Superior temporal gyrus (tissue), 1 donor: ENCODE results near the gene NME9.

Experiments used
- DNase-seq: peaks from one replicate; pipeline ENCODE4 v3.0.0-alpha.2; 2016; ENCODE audit errors: extremely low spot score

The NME9 gene

GRCh38 chr3:138362538-138362937 lies 32.9 kb upstream of the NME9 start:
- DNase-seq = no peak

- no peak for DNase-seq
Measured at GRCh38 chr3:138361561-138361971, 31.9 kb upstream of the NME9 start.

GRCh38 chr3:138360869-138361525 lies 31.3 kb upstream of the NME9 start:
- no peak for DNase-seq

- no peak for DNase-seq
Measured at GRCh38 chr3:138359919-138360868, 30.5 kb upstream of the NME9 start.

GRCh38 chr3:138359148-138359918 lies 29.7 kb upstream of the NME9 start:
- no peak for DNase-seq

GRCh38 chr3:138356730-138357405 lies 27.2 kb upstream of the NME9 start:
- no peak for DNase-seq

- no peak for DNase-seq
Measured at GRCh38 chr3:138355071-138355470, 25.4 kb upstream of the NME9 start.

GRCh38 chr3:138354376-138354775 lies 24.7 kb upstream of the NME9 start:
- no peak for DNase-seq

- DNase-seq = no peak
Measured at GRCh38 chr3:138351916-138352550, 22.4 kb upstream of the NME9 start.

- DNase-seq = no peak
Measured at GRCh38 chr3:138351151-138351550, 21.5 kb upstream of the NME9 start.

GRCh38 chr3:138349926-138350665 lies 20.4 kb upstream of the NME9 start:
- no peak for DNase-seq

GRCh38 chr3:138348754-138349739 lies 19.4 kb upstream of the NME9 start:
- DNase-seq = no peak

- DNase-seq = peak; percentile 75
Measured at GRCh38 chr3:138347960-138348753, 18.5 kb upstream of the NME9 start, which contains the start of gene MRAS. Gene MRAS (plus strand): TSS chr3:138348579. CDS start chr3:138372884, 24,305 bp downstream.

GRCh38 chr3:138344754-138345153 lies 15.1 kb upstream of the NME9 start:
- DNase-seq = no peak

GRCh38 chr3:138340511-138340910 lies 10.9 kb upstream of the NME9 start:
- DNase-seq = no peak

- DNase-seq = no peak
Measured at GRCh38 chr3:138338811-138339210, 9.2 kb upstream of the NME9 start.

GRCh38 chr3:138338244-138338643 lies 8.6 kb upstream of the NME9 start:
- DNase-seq = no peak

GRCh38 chr3:138336454-138336999 lies 6.9 kb upstream of the NME9 start:
- no peak for DNase-seq
